SIG-M5 treated with dmso at 0.1 percent for 504 hours (cell line): ENCODE data around the gene GTSE1.
A peak's percentile ranks its signal among the peaks of the same experiment; 100 is the strongest.

ENCODE experiments used
- DNase-seq: peaks from one replicate; lab custom pipeline; 2025; ENCODE audit not compliant: unreplicated experiment; lab: John Stamatoyannopoulos, UW

The GTSE1 gene

GRCh38 chr22:46376908-46377524 lies 80.3 kb downstream of the GTSE1 start:
- DNase-seq = no peak

GRCh38 chr22:46377525-46378425 lies 81.1 kb downstream of the GTSE1 start:
- DNase-seq = peak; percentile 15

DNA sequence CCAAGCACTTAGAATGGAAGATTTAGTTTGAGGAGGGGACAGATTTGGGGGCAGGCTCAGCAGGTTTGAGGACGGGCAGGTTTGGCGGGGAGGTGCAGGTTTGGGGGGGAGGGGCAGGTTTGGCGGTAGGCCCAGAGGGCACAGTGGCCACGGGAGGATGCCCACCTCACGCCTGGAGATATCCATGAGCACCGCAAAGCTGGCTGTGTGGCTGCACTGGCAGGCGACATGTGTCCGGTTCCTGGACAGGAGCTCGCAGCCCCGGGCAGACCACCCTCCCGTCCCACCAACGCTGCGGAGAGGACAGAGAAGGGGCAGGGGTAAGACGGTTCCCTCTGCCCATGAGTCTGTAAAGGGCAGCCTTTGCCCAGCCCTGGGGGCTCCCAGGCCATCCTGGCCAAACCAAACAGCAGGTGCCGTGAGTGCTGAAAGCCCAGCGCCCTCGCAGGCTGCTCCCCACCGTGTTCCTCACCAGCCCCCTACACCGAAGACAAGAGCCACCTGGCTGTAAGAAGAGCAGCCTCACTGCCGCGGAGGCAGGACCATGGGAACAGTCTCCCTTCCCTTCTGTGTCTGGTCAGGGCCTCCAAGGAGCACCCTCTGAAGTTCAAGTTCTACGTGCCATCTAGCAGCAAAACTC lies 81.9 kb downstream of the GTSE1 start:
- no peak for DNase-seq

- no peak for DNase-seq
Observed at GRCh38 chr22:46379066-46379930, 82.6 kb downstream of the GTSE1 start.

DNA sequence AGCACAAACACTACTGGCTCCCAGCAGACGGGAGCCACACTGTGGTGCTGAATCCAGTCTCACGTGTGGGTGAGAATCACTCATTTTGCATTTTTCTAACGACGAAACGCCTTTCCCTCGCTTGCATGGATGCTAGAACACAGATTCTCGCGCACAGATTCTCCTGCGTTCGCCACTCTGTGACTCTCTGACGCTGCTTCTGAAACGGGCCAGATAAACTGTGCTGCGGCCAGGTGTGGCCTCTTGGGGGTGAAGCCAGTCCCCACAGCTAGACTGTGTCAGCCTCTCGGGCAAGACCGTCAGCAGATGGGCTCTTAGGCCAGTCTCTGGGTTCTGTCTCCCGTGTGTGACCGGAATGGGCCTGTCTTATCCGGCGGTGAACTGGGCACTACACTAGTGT lies 83.4 kb downstream of the GTSE1 start:
- no peak for DNase-seq
